SK-N-SH treated with all-trans-retinoic acid at 6 μM for 48 hours (cell line): ENCODE data around the gene PPARG.

Source experiments
- ATAC-seq: fragments of 200-7000 bp; cut with Tn5 transposase; 3 replicates; pipeline ENCODE4 v1.9.1; 2020; ENCODE audit warnings: mild to moderate bottlenecking, moderate library complexity
- BACH2 ChIP-seq: fragments of 250-450 bp; sonication (Bioruptor Pico); IDR thresholded peaks from 2 replicates; pipeline ENCODE4 v1.9.0; 2021; ENCODE audit warnings: mild to moderate bottlenecking, borderline replicate concordance
- CSDC2 ChIP-seq: fragments of 250-450 bp; sonication (Bioruptor Pico); IDR thresholded peaks from 2 replicates; pipeline ENCODE4 v1.5.0; 2020; ENCODE audit warnings: mild to moderate bottlenecking, moderate library complexity
- ESRRG ChIP-seq: fragments of 250-450 bp; sonication (Bioruptor Pico); IDR thresholded peaks from 2 replicates; pipeline ENCODE4 v1.6.1; 2021; ENCODE audit warnings: mild to moderate bottlenecking
- GLIS3 ChIP-seq: fragments of 250-450 bp; sonication (Bioruptor Pico); IDR thresholded peaks from 2 replicates; pipeline ENCODE4 v1.5.0; 2020; ENCODE audit warnings: mild to moderate bottlenecking, moderate library complexity
- ISL1 ChIP-seq: fragments of 250-450 bp; sonication (Bioruptor Pico); IDR thresholded peaks from 2 replicates; pipeline ENCODE4 v2.1.2; 2022; ENCODE audit warnings: mild to moderate bottlenecking, moderate library complexity
- PATZ1 ChIP-seq: fragments of 250-450 bp; sonication (Bioruptor Pico); IDR thresholded peaks from 2 replicates; pipeline ENCODE4 v1.8.0; 2020; ENCODE audit warnings: mild to moderate bottlenecking, moderate library complexity, borderline replicate concordance
- PPARA ChIP-seq: fragments of 250-450 bp; sonication (Bioruptor Pico); IDR thresholded peaks from 2 replicates; pipeline ENCODE4 v1.5.0; 2020; ENCODE audit warnings: mild to moderate bottlenecking, borderline replicate concordance
- RARB ChIP-seq: fragments of 250-450 bp; sonication (Bioruptor Pico); IDR thresholded peaks from 2 replicates; pipeline ENCODE4 v1.8.0; 2021; ENCODE audit warnings: mild to moderate bottlenecking, moderate library complexity
- TCF4 ChIP-seq: fragments of 250-450 bp; sonication (Bioruptor Pico); IDR thresholded peaks from 2 replicates; pipeline ENCODE4 v1.8.0; 2021; ENCODE audit warnings: mild to moderate bottlenecking, moderate library complexity, borderline replicate concordance
- TSHZ2 ChIP-seq: fragments of 250-450 bp; sonication (Bioruptor Pico); IDR thresholded peaks from 2 replicates; pipeline ENCODE4 v1.5.0; 2020; ENCODE audit warnings: mild to moderate bottlenecking, moderate library complexity
- ZC3H10 ChIP-seq: fragments of 250-450 bp; sonication (Bioruptor Pico); IDR thresholded peaks from 2 replicates; pipeline ENCODE4 v1.5.1; 2021; ENCODE audit warnings: mild to moderate bottlenecking, moderate library complexity
- ZFP3 ChIP-seq: fragments of 250-450 bp; sonication (Bioruptor Pico); IDR thresholded peaks from 2 replicates; pipeline ENCODE4 v1.5.0; 2020; ENCODE audit warnings: mild to moderate bottlenecking, moderate library complexity
- ZFP30 ChIP-seq: fragments of 450-650 bp; formaldehyde crosslinking; IDR thresholded peaks from 2 replicates; pipeline ENCODE4 v1.5.0; 2022; ENCODE audit warnings: mild to moderate bottlenecking, moderate library complexity
- ZNF565 ChIP-seq: fragments of 450-650 bp; formaldehyde crosslinking; conservative IDR thresholded peaks from 2 replicates; pipeline ENCODE4 v1.5.0; 2020; ENCODE audit warnings: low read depth, mild to moderate bottlenecking, moderate library complexity
- TF ChIP-seq, protein P1 (sequence below): fragments of 250-450 bp; sonication (Bioruptor Pico); IDR thresholded peaks from 2 replicates; pipeline ENCODE4 v1.5.1; 2021; ENCODE audit warnings: mild to moderate bottlenecking, moderate library complexity
- TF ChIP-seq, protein P2 (sequence below): fragments of 250-450 bp; sonication (Bioruptor Pico); IDR thresholded peaks from 2 replicates; pipeline ENCODE4 v1.5.1; 2020; ENCODE audit warnings: low read depth, mild to moderate bottlenecking, moderate library complexity

PPARG gene

GRCh38 chr3:12463686-12464085, 174.8 kb downstream of the PPARG start:
- ATAC-seq: no peak
- TF ChIP-seq CSDC2 (CRISPR knock-in tag) (no peak), PPARA (CRISPR knock-in tag) (no peak), ISL1 (CRISPR knock-in tag) (no peak), TSHZ2 (no peak), BACH2 (CRISPR knock-in tag) (no peak), TCF4 (CRISPR knock-in tag) (no peak)

GRCh38 chr3:12464181-12464580, 175.3 kb downstream of the PPARG start:
- ATAC-seq: no peak
- TF ChIP-seq ZFP30 (CRISPR knock-in tag) (no peak), TCF4 (CRISPR knock-in tag) (no peak), CSDC2 (CRISPR knock-in tag) (no peak), TSHZ2 (no peak), RARB (no peak), ZNF565 (CRISPR knock-in tag) (no peak), PPARA (CRISPR knock-in tag) (no peak), ZFP3 (CRISPR knock-in tag) (peak; percentile 73; the same call in 1 of the 2 replicates)
- TF ChIP-seq, protein P1, sequence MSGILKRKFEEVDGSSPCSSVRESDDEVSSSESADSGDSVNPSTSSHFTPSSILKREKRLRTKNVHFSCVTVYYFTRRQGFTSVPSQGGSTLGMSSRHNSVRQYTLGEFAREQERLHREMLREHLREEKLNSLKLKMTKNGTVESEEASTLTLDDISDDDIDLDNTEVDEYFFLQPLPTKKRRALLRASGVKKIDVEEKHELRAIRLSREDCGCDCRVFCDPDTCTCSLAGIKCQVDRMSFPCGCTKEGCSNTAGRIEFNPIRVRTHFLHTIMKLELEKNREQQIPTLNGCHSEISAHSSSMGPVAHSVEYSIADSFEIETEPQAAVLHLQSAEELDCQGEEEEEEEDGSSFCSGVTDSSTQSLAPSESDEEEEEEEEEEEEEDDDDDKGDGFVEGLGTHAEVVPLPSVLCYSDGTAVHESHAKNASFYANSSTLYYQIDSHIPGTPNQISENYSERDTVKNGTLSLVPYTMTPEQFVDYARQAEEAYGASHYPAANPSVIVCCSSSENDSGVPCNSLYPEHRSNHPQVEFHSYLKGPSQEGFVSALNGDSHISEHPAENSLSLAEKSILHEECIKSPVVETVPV (CRISPR knock-in tag): no peak
- TF ChIP-seq, all 23 proteins: peak for 1

- no peak for ATAC-seq
- TF ChIP-seq ZNF565 (CRISPR knock-in tag) (no peak), ZFP3 (CRISPR knock-in tag) (no peak), PATZ1 (no peak), GLIS3 (CRISPR knock-in tag) (no peak), ZFP30 (CRISPR knock-in tag) (no peak), ZC3H10 (CRISPR knock-in tag) (no peak), ESRRG (CRISPR knock-in tag) (no peak)
- TF ChIP-seq, protein P1 (CRISPR knock-in tag): no peak
- TF ChIP-seq, protein P2, sequence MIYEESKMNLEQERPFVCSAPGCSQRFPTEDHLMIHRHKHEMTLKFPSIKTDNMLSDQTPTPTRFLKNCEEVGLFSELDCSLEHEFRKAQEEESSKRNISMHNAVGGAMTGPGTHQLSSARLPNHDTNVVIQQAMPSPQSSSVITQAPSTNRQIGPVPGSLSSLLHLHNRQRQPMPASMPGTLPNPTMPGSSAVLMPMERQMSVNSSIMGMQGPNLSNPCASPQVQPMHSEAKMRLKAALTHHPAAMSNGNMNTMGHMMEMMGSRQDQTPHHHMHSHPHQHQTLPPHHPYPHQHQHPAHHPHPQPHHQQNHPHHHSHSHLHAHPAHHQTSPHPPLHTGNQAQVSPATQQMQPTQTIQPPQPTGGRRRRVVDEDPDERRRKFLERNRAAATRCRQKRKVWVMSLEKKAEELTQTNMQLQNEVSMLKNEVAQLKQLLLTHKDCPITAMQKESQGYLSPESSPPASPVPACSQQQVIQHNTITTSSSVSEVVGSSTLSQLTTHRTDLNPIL (CRISPR knock-in tag): no peak
Observed at GRCh38 chr3:12465151-12465835, 176.4 kb downstream of the PPARG start.
